Epidermal melanocyte (primary cell): Measurements from ENCODE around the gene SLC7A6OS.

Experiments
- DNase-seq: peaks from one replicate; pipeline ENCODE4 v3.0.0; 2011; ENCODE audit warnings: low spot score; ENCODE audit not compliant: insufficient read length

The SLC7A6OS gene

DNA sequence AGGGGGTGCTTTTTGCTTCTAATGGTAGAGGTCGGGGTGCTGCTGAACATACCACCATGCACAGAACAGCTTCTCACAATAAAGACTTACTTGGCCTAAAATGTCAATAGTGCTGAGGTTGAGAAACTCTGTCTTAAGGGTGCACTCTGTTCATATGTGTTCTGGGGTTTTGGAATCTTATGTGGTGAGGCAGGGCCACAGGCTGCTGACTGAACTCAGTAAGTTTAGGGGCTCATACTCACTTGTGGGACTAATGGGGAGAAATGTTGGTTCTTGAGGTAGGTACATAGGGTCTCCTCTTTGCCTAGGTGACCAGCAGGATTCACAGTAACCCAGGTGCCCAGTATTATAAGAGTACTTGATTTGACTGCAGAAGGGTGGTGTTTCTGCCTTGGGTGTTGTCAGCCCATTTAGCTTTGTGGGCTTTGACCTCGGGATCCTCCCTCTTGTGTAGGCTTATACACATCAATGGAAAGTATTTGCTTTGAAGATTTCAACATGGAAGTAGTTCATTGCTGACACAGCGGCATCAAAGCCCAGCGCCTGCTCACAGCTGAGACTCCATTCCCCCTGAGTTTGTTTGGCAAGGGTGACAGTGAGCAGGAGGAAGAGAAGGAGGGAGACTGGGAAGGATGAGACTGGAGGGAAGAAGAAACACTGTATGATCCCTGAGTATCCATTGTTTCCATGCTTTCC is 29.2 kb downstream of the SLC7A6OS start:
- DNase-seq: no peak

GRCh38 chr16:68279726-68280558 is 30.8 kb downstream of the SLC7A6OS start:
- DNase-seq: no peak

DNA sequence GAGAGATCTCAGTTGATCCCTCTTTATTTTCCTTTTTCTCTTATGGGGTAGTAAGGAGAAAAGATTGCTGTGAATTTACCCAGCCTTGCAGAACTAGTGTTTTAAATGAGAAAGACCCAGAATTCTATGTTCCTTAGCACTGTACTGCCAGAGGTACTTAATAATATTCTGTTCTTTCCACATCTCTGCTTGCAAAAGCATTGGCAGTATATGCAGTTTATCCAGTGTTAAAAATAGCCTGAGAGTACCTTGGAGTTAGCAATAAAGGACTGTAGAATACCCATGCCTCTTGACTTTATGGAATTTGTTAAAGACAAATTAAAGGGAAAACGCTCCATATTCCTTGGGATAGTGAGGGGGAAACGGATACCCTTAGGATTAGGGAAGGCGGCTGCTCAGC is 34.5 kb downstream of the SLC7A6OS start:
- no peak for DNase-seq

GRCh38 chr16:68275611-68276191 is 35.0 kb downstream of the SLC7A6OS start:
- no peak for DNase-seq

DNA sequence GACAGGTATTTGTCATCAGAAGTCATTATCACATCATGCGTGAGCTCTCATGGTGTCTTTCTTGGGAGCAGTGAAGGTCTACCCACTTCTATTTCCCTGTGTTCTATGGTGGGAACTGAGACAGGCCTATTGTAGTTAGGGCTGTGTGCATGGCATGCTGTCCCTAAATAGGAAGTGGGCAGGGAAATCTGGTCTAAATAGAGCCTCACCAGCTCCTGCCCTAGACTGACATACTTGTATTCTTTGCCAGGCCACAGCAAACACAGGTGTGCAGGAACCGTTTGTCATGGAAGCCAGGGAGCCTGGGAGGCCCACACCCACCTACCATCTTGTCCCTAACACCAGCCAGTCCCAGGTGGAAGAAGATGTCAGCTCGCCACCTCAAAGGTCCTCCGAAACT is 36.3 kb downstream of the SLC7A6OS start:
- no peak for DNase-seq

GRCh38 chr16:68273896-68274295 is 36.9 kb downstream of the SLC7A6OS start:
- DNase-seq: no peak

DNA sequence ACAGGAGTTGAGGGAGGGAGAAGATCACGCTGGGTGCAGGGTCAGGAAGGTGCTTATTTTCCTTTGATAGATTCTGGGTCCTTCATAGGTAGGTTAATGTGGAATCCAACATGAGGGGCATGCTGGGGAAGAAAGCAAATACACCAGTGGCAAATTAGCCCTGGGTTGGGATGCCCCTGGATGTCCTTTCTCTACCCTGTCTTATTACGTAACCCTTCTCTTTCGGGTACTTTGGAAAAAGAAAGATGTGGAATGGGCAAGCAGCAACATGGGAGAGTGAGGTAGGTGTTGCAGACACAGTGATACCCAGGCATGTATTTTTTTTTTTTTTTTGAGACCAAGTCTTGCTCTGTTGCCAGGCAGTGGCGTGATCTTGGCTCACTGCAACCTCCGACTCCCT is 37.3 kb downstream of the SLC7A6OS start:
- no peak for DNase-seq

DNA sequence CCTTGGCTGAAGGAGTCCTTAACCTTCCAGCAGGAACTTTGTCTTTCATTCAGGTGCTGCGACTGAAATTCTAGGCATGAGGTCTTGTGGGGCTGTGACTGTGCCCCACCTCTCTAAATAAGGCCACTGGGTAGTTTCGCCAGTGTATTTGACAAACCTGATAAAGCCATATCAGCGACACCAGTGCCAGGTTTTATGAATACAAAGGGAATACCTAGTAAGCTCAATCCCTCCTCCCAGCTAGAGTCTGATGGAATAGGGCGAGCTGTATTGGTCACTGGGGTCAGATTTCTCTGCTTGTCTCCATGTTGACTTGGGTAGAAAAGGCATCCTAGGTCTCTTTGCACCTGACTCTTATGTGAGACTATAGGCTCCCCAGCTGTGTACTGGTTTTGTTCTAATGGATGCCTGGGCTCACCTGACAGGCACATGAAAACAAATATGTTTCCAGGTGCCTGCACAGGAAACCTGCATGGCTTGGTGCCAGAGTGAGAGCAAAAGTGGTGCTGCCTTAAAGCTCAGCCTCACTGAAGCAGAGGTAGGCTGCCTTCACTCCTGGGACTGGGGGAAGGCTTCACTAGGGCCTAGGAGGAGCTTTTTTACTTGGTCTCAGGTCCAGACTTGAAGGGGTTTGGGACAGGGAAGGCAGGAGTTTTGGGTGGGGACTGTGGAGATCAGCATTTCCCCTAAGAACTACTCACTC is 38.1 kb downstream of the SLC7A6OS start:
- no peak for DNase-seq

DNA sequence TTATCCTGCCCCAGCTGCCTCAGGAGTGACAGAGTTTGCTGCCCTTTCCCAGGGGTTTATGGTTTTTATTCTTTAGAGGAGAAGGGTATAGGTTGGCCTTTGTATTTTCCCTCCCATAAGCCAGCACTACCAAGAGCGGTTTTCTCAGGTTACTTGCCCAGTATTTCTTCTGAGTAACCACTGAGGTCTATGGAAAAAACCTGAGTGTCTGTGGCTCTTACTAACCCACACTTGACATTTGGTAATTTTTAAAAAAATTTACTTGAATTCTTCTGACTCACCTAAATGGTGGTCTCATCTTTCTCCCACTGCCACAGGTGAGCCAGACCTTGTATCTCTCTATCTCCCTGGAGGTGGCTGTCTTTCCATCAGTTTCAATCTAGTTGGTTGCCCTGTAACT is 40.4 kb downstream of the SLC7A6OS start:
- DNase-seq: no peak

DNA sequence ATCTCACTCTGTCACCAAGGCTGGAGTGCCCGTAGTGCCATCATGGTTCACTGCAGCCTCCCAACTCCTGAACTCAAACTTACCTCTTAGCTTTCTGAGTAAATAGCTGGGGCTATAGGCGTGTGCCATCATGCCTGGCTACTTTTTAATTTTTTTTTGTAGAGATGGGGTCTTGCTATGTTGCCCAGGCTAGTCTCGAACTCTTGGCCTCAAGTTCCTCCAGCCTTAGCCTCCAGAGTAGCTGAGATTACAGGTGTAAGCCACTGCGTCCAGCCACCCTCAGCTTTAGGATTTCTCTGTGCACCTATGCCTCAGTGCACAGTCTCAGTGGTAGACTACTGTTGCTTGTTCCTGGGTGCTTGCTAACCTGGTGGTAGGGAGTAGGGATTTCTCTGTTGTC is 41.0 kb downstream of the SLC7A6OS start:
- DNase-seq: no peak

DNA sequence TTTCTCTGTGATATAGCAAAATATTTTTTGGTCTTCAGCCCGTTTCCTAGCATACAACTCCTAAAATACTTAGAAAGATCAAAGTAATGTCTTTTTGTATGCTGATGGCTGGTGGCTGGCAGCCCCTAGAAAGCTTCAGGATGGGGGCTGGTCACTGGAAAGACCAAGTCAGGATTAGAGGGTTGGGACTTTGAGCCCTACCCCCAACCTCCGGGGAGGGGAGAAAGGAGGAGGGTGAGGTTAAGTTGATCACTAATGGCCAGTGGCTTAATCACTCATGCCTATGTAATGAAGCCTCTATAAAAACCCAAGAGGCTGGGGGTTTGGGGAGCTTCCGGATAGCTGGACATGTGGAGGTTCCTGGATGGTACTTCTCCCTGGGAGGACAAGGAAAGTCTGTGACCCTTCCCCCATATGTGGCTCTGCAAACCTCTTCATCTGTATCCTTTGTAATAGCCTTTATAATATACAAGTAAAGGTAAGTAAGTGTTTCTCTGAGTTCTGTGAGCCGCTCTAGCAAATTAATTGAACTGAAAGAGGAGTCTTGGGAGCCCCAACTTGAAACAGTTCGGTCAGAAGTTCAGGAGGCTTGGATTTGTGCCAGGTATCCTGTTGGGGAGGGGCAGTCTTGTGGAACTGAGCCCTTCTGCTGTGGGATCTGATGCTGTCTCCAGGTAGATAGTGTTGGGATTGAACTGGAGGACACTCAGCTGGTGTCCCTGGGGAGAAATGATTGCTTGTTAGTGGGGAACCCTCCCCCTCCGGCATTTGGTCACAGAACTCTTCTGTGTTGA is 42.9 kb downstream of the SLC7A6OS start:
- DNase-seq: no peak

- DNase-seq: peak; percentile 66
These were observed 45.4 kb downstream of the SLC7A6OS start for GRCh38 chr16:68265078-68265920.

DNA sequence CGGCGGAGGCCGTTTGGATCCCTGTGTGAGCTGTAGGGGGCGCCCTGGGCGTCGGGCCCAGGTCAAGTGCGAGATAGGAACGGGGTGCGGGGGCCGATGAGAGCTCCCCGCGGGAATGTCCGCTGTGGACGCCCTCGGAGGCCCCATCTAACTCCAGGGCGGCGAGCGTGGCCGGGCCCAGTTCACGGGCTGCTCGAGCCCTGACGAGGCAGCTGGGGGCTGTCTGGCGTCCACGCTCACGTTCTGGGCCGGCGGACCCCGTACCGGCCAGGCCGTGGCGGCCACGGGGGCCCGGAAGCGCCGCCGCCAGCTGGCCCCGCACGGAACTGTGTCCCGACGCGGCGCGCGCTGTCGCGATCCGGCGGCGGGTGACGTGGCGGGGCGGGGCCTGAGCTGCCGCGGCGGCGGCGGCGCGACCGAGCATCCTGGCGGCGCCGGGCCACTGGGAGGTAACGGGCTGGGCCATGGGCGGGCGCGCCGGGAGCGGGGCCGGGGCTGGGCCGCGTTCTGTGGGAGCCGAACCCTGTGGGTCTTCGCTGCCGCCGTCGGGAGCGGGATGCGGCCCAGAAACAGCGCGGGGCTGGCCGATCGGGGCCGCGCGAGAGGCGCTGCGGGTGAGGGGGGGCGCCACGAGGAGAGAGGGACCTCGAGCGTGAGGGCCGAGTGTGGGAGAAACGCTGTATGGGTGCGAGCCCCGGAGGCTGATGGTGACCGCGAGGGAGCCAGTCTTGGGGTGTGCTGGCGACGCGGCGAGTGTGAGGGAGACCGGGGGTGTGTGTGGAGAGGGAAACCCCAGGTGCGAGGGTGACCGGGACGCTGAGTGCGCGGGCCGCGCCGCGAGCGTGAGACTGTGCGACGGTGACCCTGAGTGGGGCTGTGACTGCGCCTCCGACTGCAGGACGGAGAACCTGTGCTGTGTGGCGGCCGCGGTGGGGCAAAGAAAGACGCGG is 46.3 kb downstream of the SLC7A6OS start, which contains the start of gene SLC7A6:
SLC7A6 (plus strand) TSS at position 399 of the 950 bp plus-strand sequence. CDS start 10,201 bp downstream, outside the sequence.
- peak; percentile 63 for DNase-seq

- DNase-seq: no peak
These were observed 47.1 kb downstream of the SLC7A6OS start for GRCh38 chr16:68263559-68264127.

DNA sequence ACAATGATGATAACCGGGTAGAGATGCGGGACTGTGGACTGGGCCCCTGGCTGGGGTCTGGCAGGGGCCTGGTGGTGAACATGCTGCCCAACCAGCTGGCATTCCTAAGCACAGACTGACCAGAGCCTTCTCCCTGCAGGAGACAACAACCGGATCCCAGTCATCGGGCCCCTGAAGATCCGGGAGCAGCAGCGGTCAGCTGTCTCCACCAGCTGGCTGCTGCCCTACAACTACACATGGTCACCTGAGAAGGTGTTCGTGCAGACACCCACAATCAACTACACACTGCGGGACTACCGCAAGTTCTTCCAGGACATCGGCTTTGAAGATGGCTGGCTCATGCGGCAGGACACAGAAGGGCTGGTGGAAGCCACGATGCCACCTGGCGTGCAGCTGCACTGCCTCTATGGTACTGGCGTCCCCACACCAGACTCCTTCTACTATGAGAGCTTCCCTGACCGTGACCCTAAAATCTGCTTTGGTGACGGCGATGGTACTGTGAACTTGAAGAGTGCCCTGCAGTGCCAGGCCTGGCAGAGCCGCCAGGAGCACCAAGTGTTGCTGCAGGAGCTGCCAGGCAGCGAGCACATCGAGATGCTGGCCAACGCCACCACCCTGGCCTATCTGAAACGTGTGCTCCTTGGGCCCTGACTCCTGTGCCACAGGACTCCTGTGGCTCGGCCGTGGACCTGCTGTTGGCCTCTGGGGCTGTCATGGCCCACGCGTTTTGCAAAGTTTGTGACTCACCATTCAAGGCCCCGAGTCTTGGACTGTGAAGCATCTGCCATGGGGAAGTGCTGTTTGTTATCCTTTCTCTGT is 51.5 kb downstream of the SLC7A6OS start:
- no peak for DNase-seq

DNA sequence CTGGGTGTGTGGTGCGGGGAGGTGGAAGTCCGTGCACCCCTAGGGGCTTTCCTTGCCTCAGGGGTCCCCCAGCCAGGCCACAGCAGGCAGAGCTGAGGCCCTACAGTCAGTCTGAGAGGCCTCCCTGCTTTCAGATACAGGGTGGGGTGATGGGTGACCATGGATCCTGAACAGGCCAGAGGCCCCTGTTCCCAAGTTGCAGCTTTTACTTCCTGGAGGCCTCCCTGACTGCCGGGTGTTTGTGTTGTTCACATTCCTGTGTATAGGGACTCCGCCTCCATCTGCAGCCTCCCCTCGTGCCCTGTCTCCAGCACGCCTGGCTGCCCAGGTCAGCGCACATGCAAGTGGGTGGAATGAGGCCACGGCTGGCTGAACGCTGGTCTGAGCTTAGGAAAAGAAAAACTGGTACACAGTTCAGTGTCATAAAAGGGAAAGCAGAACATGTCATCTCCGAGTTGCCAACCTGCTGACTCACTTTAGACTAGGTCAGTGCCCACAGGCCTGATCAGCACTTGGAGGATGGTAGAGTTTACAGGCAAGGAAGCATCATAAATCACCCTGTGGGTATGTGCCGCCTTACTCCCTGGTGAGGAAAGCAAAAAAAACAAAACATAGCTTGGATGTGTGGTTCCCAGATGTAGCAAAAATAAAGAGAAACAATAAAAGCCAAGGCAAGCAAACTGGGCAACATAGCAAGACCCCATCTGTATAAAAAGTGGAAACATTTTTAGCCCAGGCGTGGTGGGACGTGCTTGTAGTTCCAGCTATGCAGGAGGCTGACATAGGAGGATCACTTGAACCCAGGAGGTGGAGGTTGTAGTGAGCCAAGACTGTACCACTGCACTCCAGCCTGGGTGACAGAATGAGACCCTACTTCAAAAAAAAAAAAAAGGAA is 52.6 kb downstream of the SLC7A6OS start:
- peak; percentile 46 for DNase-seq
